ENCODE measurements around the gene WBP4.
A peak's percentile ranks its signal among the peaks of the same experiment; 100 is the strongest.

Gene WBP4

GRCh38 chr13:41049480-41050440, 11.5 kb upstream of the WBP4 start:
- no peak for DNase-seq (ENCODE audit: low spot score)

GRCh38 chr13:41052441-41052840, 8.9 kb upstream of the WBP4 start:
- DNase-seq (ENCODE audit: low spot score) = no peak

DNA sequence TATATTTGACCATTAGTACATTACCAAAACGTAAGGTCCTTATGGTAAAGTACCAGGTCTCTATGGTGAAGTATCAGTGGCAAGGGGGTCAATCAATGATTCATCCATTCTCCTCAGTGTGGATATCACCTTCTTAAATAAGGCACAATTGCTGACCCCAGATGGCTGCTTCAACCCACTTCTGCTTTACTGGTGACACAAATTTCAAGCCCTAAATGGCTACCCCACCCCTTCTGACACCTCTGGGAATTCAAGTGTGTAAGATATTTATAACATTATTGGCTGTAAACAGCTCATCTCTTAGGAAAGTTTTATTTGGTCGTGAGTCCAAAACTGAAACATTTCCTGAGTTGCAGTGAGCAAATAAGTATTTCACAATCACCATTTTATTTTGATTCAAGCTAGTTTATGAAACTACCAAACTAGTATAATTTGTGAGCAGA, 7.9 kb upstream of the WBP4 start:
- no peak for DNase-seq (ENCODE audit: low spot score)

DNA sequence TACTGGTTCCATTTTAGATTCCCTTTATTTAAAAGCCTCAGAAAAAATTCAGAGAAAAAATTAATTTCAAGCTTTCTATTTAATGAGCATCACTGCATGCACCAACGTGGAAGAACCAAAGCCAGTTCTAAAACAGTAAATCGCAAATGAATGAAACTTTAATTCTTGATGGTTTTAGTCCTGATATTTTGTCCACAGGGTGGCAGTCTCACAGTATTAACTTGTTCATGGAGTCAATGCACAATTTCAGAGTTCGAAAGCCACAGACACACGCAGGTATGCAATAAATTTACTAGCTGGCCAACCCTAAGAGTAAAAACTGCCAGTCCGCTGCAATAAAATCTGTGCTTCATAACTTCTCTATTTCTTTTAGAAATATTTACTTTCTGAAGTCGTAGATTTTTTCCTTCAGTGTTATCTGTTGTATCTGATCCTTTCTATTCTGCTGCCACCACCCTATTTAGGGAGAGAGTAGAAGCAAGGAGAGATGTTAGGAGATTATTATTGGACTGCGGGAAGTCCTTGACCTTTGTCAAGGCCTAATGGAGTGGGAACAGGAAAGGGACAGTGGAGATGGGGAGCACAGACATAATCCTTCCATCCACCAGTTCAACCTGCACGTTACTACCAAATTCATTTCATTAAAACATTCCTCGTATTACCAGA, 7.0 kb upstream of the WBP4 start:
- DNase-seq (ENCODE audit: low spot score) = peak; percentile 38

DNA sequence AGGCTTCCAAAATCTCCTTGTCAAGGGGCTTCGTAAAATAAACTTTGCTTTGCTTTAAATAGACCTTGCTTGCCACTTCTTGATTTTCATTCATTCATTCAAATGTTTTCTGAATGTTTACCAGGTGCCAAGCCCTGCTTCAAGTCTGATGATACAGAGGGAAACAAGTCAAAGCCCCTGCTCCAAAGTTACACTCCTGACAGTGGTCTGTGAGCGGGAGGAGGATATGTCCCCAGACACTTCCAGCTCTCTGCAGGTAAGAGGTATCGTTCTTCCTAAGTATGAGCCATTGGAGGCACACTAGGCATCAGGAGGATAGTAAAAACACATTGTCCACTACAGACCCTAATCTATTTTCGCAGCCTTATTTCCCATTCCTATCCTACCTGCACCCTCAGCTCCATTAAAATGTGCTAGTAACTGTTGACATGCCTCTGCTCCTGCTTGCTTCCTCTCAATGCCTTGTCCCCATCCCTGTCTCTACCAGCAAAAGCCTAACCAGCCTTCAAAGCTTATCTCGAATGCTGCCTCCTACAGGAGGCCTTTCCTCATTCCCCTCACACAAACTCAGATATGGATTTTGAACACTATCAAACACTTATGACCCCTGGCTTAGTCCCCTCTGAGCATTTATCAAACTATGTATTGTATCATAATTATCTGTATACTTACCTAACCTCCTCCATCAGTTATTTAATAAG, 6.2 kb upstream of the WBP4 start:
- DNase-seq (ENCODE audit: low spot score) = no peak

- DNase-seq (ENCODE audit: low spot score) = no peak
Measured at GRCh38 chr13:41056194-41056593, 5.1 kb upstream of the WBP4 start.

DNA sequence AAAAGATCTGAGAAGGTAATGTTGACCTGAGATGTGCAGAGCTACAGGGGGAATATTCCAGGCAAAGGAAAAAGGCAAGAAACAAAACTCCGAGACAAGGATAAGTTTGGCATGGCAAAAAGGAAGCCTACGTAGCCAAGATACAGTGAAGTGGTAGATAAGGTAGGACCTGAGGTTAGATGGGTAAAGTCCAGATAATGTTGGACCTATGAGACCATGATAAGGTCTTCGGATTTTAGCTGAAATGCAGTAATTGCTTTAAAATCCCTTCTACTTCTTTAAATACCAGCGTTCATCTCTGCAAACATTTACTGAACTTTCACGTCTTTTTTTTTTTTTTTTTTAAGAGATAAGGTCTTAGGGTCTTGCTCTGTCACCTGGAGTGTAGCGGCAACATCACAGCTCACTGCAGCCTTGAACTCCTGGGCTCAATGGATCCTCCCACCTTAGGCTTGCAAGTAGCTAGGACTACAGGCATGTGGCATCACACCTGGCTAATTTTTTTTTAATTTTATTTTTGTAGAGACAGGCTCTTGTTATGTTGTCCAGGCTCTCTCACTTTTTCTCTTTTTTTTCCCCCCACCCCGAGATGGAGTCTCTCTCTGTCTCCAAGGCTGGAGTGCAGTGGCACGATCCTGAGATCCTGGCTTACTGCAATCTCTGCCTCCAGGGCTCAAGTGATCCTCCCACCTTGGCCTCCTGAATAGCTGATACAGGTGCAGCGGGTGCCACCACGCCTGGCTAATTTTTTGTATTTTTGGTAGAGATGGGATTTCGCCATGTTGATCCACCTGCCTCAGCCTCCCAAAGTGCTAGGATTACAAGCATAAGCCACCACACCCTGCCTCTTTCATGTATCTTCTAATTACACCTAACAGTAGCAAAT, 4.2 kb upstream of the WBP4 start:
- DNase-seq (ENCODE audit: low spot score) = no peak

DNA sequence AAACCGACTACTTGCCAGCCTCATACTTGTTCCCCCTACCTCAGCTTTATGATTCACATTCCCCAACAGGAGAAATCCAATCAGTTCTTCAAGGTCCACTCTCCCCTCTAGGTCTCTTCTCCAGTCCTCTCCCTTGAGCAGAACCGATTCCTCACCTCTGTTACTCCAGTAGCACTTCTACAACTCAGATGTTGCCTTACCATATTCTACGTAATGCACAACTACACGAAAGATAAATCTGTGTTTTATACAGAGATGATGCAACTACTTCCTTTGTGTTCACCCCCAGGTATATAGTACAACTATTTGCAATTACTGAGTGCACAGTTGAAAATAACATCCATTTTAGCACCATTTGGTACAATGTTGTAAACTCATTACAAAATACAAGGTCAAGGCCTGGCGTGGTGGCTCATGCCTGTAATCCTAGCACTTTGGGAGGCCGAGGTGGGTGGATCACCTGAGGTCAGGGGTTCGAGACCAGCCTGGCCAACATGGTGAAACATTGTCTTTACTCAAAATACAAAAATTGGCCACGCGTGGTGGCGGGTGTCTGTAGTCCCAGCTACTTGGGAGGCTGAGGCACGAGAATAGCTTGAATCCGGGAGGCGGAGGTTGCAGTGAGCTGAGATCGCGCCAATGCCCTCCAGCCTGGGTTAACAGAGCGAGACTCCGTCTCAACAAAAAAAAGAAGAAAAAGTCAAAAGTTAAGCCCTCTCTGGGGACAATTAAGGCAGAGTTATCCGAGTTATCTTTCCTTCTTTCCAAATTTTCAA, 2.8 kb upstream of the WBP4 start:
- no peak for DNase-seq (ENCODE audit: low spot score)

- peak; percentile 11 for DNase-seq (ENCODE audit: low spot score)
Measured at GRCh38 chr13:41059456-41060081, 1.7 kb upstream of the WBP4 start.

GRCh38 chr13:41060082-41060723, 1.1 kb upstream of the WBP4 start:
- peak; percentile 88 for DNase-seq (ENCODE audit: low spot score)

DNA sequence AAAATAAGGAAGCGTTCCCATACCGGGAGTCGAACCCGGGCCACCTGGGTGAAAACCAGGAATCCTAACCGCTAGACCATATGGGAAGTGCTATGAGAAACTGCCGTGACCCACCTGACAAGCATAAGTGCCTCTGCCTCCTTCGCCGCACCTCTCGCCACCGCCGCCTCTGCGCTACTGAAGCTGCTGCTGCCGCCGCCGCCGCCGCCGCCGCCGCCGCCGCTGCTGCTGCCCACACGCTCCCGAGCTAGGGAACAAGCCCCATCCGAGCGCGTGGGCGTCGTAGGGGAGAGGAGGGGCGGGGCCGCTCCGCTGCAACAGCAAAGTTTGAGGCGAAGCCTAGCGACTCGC, 610 bp upstream of the WBP4 start:
- DNase-seq (ENCODE audit: low spot score) = peak; percentile 75

GRCh38 chr13:41061914-41062837, 867 bp downstream of the WBP4 start:
- no peak for DNase-seq (ENCODE audit: low spot score)

DNA sequence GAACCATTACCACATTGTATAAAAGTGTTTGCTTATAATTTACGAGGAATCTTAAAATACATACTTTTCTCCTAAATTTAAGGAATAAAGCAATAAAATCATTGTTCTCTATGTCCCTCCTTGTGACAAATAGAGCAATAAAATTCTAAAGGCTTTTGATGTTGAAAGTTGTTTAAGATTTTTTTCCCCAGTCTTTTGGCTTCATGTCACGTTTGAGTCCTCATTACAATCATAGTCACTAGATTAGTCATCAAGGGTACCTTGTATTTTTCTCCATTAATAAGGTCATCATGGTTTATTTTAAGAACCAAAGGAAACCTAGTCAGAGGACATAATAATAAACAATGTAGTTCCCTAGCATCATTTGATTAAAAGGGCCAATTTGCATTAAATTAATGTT, 3.2 kb downstream of the WBP4 start:
- DNase-seq (ENCODE audit: low spot score) = no peak

GRCh38 chr13:41065078-41065477, 3.8 kb downstream of the WBP4 start:
- no peak for DNase-seq (ENCODE audit: low spot score)

GRCh38 chr13:41074523-41074922, 13.2 kb downstream of the WBP4 start:
- DNase-seq (ENCODE audit: low spot score) = no peak

- peak; percentile 57 for DNase-seq (ENCODE audit: low spot score)
Measured at GRCh38 chr13:41075034-41075433, 13.7 kb downstream of the WBP4 start.

- no peak for DNase-seq (ENCODE audit: low spot score)
Measured at GRCh38 chr13:41075485-41075884, 14.2 kb downstream of the WBP4 start.

DNA sequence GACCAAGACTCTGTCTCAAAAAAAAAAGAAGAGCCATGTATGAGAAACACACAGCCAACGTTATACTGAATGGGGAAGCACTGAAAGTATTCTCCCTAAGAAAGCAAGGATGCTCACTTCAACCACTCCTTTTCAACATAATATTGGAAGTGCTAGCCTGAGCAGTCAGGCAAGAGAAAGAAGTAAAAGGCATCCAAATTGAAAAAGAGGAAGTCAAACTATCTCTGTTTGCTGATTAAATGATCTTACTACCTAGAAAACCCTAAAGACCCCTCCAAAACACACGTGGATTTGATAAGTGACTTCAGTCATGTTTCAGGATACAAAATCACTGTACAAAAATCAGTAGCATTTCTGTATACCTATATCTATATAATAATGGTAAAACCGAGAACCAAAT, 16.2 kb downstream of the WBP4 start:
- DNase-seq (ENCODE audit: low spot score) = no peak

DNA sequence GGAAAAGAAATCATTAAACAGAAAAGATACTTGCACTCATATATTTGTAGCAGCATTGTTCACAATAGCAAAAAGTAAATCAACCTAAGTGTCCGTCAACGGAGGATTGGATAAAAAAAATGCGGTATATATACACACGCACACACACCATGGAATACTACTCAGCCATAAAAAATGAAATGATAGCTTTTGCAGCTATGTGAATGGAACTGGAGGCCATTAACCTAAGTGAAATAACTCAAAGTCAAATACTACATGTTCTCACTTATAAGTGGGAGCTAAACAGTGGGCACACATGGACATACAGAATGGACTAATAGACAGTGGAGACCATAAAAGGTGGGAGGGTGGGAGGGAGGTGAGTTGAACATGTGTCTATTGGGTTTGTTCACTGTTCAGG, 18.4 kb downstream of the WBP4 start:
- no peak for DNase-seq (ENCODE audit: low spot score)

Measured in D341Med (cell line).